HG03097 (cell line): ENCODE results near the gene RAB1B.
"Not testable (repeated sequence)": the region's sequence is repeated elsewhere in the genome, so short reads cannot be mapped to it uniquely, and the experiment has no call there.

Experiments
- ATAC-seq: cut with Tn5 transposase; IDR thresholded peaks from one replicate; pipeline ENCODE4 v1.9.1; 2021; ENCODE audit not compliant: unreplicated experiment, low FRiP score

RAB1B gene

GRCh38 chr11:66317723-66318599 lies 49.5 kb downstream of the RAB1B start:
- ATAC-seq, result no peak

GRCh38 chr11:66318600-66318970 lies 50.1 kb downstream of the RAB1B start:
- no peak for ATAC-seq

DNA sequence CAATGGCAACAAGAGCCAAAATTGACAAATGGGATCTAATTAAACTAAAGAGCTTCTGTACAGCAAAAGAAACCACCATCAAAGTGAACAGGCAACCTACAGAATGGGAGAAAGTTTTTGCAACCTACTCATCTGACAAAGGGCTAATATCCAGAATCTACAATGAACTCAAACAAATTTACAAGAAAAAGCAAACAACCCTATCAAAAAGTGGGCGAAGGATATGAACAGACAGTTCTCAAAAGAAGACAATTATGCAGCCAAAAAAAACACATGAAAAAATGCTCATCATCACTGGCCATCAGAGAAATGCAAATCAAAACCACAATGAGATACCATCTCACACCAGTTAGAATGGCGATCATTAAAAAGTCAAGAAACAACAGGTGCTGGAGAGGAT lies 51.9 kb downstream of the RAB1B start:
- ATAC-seq, result not testable (repeated sequence)

DNA sequence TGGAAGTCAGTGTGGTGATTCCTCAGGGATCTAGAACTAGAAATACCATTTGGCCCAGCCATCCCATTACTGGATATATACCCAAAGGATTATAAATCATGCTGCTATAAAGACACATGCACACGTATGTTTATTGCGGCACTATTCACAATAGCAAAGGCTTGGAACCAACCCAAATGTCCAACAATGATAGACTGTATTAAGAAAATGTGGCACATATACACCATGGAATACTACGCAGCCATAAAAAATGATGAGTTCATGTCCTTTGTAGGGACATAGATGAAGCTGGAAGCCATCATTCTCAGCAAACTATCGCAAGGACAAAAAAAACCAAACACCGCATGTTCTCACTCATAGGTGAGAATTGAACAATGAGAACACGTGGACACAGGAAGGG lies 52.3 kb downstream of the RAB1B start:
- ATAC-seq, result not testable (repeated sequence)

GRCh38 chr11:66321606-66322005 lies 53.2 kb downstream of the RAB1B start:
- ATAC-seq, result no peak

DNA sequence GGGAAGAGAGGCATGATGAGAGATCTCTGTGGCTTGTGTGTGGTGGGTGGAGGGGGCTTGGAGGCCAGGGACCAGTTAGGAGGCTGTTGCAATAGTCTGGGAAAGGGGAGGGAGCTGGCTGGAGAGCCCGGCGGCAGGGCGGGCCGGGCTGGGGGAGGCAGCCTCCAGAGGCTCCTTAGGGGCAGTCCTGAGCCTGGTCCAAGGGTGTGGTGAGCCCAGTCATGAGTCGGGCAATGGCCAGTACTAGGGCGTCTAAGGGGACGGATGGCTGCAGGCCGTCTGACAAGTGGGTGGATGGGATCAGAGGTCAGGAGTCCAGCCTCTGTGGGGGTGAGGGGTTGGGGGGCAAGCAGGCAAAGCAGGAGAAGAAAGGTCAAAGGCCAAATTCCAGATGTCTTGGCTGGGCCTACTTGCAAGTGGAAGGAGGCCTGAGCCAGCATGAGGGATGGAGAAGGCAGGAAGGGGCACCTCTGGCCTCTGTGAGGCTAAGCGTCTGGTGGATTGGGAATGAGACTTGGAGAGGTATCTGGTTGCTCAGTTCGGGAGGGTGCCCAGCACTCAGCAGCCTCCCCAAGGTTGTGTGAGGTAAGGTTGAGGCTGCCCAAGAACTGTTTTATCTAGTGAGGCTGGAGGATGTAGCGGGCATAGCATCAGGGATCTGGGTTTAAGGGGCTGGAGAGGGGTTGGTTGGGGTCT lies 54.4 kb downstream of the RAB1B start:
- ATAC-seq, result no peak

DNA sequence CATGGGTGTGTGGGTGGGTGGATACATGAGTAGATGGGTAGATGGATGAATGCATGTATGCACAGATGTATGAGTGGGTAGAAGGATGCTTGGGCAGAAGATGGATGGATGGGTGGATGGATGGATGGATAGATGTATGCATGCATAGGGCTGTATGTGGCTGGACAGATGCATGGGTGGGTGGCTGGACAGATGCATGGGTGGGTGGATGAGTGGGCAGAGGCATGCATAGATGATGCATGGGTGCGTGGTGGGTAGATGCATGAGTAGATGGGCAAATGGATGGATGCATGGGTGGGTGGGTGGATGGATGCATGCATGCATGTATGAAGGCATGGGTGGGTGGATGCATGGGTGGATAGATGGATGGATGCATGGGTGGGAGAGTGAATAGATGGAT lies 55.2 kb downstream of the RAB1B start:
- no peak for ATAC-seq

DNA sequence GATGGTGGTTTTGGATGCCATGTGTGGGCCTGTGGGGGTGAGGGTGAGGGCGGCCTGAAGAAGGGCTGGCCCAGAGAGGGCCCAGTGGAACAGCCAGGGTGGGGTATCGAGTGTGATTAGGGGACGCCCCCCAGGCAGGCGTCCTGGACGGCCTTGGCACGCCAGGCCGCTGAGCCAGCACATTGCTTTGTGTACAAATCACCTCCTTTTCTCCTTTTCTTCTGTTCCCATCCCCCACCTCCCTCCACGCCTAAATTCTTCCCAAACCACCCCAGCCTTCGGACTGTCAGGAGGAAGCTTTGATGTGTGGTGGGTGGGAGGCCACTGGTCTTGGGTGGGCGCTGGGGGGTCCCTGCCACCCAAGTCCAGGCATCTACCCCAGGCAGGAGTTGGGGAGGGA lies 56.2 kb downstream of the RAB1B start:
- no peak for ATAC-seq

DNA sequence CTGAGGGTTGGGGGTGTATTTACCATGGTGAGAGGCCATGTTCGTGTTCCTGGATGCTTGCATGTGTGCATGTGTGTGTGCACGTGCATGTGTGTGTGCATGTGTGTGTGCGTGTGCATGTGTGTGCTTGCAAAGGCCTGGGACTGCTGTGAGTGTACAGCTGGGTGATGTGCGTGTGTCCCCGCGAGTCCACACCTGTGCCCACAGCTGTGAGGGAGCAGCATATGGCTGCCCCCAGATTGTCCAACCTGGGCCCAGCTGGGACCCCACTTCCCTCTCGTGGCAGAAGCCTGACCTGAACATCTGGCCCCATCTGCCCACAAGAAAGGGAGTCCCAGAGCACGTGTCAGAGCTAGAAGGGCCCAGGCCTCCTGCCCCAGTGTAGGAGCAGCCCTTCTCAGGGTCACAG lies 56.8 kb downstream of the RAB1B start:
- ATAC-seq, result no peak

DNA sequence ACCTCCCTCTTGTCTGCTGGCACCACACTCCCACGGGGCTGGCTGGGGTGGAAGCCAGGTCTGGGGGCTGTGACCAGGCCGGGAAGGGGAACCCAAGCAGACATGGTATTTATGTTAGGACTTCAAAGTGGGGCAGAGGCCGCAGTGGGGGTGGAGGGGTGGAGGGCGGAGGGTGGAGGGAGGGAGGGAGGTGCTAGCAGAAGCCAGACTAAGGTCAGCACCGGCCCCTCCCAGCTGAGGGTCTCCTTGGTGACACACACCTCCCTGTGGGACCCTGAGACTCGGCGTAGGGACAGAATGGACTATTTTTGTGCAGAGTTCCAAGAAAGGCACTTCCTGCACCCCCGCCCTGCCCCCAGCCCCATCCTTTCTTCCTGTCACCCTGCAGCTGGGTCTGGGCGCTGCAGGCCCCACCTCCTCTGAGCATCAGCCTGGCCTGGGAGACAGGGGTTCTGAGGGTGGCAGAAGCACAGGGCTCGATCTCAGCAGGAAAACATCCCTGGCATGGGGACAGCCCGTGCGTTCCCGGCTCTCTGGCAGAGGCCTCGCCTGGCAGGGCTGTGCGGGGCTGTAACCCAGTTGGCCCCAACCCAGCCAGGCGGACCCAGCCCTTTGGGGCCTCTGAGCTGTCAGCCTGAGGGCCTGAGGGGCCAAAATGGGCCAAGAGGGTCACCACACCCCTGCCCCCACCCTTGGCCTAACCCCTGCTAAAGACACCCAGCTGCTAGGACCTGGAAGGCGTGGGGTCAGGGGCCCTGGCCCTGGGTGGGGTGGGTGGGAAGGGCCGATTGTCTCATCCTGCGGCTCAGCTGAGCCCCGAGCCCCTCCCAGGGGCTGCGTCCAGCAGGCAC lies 58.0 kb downstream of the RAB1B start:
- ATAC-seq, result no peak
